Measurements from ENCODE around the gene SFXN1.

SFXN1 gene

DNA sequence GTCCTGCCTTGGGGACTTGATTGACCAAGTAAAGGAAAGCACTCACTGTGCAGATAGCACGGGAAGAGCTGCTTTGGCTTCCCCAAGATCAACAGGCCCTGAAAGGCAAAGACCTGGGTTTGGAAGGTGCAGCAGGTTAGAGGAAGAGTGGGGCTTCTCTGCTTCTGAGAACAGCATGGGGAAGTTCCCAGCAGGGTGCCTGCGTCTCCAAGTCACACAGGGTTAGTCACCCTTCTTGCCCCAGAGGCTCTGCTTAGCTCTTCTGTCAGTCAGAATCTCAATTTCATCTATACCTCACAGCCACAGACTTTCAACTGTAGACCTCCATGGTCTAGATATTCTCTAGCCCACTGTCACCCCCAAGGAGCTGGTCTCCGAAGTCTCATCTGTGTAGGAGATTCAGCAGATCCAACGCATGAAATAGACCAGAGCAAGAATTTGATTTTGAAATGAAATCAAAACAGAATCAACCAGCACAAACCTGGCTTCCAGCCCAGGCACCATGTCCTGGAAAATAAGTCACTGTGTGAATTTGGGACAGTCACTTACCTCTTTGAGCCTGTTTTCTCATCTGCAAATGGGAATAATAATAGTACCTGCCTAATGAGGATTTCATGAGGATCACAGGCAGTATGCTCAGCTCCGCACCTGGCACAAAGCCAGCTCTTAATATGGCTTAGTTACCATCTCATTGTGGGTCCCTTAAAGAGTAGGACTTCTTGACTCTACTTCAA, 64.0 kb downstream of the SFXN1 start:
- no peak for DNase-seq

DNA sequence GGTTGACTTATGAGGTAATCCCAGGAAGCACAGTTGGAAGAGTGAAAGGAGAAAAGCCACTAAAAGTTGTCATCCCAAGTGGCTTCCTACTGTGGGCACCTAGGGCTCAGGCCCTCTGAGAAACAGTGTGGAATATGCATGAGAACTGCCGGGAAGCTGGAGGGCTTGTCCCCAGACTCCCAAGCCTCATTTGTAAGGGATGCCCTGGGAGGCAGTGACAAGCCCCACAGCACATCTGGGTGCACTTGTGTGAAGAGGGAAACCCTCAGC, 64.5 kb downstream of the SFXN1 start:
- DNase-seq, result no peak

DNA sequence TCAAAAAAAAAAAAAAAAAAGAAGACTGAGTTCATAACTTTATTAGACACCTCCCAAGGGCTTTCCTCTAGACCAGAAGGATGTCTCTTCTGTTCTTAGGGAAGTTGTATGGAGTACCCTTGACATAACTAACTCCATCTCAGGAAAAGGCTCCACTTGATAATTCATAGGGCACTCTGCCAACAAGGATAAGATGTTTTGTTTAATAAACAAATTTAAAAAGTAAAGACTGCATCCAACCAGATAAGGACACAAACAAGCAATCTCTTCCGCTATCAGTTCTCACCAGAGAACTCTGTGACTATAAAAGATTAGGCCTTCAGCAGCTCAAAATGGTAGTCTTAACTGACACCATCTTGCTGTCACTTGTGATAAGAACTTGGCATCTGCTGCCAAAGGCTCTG, 65.8 kb downstream of the SFXN1 start:
- DNase-seq, result no peak

DNA sequence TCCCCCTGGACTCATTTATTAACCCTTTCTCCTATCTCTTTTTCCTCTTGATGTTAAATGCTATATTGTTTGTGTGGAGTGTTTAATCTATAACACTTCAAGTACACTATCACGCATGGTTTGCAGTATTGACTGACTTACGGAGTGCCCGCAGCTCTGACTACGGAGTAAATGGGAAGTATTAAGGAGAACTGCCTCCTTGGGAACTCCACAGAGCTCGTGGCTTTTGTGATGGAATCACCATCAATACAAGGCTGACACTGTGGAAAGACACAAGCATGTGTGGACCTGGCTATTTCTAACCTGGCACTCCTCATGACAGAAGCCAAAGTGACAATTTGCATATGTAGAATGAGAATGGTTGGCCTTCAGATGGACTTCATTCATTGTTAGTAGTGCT, 66.2 kb downstream of the SFXN1 start:
- DNase-seq, result no peak

DNA sequence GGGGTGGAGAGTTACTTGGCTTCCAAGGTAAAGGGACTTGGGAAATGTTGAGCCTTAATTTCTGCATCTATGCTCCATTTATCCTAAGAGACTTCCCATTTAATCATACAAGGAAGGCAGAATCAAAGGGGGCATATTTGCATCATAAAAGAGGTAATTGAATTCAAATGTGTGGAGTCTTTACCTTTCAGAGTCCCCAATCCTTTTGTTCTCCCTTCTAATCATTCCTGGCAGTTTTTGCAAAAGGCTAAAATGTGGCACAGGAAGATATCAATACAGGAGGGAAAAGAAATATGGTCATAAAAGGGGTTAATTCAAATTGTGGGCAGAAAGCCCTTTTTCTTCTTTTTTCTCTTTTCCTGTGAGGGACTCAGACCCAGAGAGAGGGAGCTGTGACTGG, 69.5 kb downstream of the SFXN1 start:
- DNase-seq, result no peak

DNA sequence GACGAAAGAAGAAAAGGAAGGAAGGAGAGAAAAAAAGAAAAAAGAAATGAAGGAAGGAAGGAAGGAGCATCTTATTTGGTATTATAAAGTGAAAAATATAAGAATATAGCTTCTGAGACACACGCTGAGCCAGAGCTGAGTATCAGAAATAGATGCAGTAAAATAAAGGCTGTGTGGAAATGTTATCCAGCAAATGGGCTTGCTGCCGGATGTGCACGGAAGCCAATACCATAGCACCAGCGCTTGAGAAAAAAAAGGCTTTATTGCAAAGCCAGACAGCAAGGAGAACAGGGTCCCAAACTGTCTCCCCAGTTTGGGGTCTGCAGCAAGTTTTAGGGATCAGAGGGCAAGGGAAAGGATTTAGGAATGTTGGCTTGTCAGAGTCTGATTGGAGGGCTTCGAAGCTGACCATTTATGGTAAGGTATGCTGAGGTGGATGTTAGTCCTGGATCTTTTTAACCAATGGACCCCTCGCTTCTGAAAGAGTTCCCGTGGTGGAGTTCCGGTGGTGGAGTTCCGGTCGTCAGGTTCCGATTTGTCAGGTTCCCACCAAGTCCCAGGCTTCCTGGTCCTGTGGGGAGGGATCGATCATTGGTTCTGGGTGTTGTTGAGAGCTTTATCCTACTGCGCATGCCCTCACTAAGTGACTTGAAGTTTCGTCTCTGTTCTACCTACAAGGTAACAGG, 70.4 kb downstream of the SFXN1 start:
- no peak for DNase-seq

DNA sequence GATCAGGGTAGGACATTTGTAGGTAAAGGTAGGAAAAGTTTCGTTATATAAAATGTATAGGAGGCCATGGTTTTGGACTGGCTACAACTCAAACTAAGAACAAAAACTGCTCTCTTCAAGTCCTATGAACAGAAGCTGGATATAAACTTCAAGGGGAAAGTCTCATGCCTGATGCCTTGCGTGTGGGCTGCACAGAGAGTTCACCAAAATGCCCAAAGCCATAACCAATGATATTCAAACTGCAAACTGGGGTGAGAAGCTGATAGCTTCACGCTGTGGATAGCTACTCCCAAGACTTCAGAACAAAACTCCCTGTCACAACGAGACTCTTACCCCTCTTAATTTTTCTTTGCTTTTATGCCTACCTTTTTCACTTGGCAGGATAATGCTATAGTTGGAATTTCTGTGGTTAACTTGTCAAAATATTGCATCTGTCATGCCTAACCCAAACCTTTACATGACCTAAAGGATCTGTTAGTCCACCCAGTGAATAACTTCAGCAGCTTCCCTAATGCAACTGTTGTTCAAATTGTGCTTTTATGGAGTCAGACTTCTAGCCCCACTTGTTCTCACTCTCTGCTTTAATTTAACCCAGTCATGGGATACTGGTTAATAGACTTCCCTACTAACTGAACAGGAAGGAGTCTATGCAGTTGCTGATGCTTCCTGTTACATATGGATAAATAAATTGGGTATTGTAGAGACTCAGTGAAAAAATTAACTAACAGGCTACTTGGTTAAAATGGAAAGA, 71.9 kb downstream of the SFXN1 start:
- DNase-seq, result no peak

DNA sequence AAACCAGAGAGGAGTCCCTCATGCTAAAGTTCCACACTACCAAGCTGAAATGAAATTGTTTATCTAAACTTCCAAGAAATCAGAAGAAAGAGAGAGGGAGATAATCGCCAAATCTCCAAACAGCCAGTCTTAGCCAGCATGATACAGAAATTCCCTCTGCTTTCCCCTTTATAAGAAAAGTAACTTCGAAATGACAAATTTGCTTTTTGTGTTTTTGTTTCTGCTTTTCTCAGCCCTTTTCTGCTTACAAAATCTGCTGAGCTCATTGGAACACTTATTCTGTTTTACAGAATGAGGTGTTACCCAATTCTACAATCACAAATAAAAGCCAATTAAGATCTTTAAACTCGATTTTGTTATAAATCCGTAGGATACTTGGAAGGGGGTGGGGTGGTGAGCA, 72.9 kb downstream of the SFXN1 start:
- no peak for DNase-seq

DNA sequence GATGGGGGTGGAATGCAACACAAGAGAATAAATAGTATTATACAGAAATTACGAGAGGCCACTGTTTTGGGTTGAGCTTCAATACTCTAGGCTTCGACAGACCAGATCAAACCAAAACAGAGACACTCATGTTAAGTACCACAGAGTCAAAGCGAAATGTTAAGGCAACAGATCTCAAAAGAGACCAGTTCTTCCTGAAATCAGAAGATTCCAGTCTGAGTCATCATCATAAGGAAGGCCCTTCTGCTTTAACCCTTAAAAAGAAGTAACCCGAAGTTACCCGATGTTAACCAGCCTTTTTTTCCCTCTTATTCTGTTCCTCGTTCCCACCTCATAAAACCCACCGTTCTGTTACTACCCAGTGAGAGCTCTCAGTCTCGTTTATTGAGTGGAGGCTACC, 75.9 kb downstream of the SFXN1 start:
- DNase-seq, result no peak

DNA sequence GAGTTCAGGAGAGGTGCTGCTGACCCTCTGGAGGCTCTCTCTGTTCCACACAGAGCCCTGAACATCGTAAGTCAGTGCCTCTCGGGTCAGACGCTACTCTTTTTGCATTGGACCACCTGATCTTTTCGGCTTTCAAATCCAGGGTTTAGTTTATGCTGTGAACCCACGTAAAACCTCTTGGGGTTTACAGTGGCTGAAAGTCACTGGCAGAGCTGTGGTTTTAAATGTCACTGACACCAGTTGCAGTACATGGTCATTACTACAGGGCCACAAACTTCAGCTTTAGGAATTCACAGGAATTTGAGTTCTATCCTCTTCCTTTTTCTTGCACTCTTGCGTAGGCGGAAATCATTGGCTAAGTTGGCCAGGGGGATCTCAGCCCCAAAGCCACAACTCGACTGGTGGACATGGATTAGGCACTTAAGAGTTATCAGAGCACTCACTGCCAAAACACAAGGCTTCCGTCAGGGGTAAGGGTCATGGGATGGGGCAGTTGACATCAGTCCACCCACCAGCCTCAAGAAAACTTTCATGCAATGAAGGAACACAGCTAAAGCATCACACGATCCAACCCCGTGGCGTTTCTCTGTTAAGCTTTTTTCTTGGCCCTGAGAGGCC, 76.9 kb downstream of the SFXN1 start:
- no peak for DNase-seq

DNA sequence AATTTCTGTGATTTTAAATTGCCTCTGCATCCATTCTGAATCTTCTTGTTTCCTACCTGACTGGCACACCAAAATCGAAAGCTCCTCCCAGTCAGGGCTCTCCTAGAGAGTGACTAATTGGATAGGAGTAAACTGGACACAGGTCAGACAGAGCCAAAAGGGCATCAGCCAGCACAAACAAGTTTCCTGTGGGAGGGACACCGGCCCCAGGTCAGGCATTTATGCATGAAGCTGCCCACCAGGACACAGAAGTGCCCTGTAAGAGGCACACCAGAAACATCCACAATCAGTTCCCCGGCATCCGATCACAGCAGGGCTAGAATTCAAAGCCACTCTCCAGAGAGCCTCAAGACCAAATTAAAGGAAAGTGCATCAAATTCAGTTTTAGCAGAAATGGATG, 78.4 kb downstream of the SFXN1 start:
- DNase-seq, result no peak

DNA sequence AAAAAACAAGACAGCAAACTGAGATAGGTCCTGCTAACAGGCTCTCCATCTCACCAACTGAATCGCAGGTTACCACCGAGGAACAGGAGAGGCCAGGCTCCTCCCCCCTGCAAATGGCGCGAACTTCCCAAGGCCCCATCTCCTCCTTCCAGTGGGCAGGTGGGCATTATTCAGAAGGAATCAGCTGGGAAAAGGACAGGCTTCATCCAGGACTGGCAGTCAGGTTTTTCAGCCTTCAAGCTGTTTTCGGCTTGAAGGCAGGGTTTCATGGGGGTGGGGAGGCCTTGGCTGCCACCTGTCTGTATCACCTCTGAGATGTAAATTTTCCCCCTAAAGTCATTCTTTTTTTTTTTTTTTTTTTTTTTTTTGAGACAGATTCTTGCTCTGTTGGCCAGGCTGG, 79.4 kb downstream of the SFXN1 start:
- DNase-seq, result no peak

DNA sequence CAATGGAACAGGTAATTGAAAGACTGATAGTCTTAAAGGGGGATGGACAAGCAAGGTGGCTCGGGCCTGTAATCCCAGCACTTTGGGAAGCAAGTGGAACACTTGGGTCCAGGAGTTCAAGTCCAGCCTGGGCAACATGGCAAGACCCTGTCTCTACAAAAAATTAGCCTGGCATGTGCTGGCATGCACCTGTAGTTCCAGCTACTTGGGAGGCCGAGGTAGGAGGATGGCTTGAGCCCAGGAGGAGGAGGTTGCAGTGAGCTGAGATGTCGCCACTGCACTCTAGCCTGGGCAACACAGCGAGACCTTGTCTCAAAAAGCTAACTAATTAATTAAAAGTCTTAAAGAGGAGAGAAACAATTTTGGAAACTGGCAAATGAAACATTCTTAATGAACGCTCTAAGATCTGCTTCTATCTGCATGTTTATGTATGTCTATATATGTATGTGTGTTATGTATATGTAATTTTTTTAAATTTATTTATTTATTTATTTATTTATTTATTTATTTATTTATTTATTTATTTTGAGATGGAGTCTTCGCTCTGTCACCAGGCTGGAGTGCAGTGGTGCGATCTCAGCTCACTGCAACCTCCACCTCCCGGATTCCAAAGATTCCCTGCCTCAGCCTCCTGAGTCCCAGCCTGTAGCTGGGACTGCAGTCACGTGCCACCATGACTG, 80.6 kb downstream of the SFXN1 start:
- DNase-seq, result no peak

DNA sequence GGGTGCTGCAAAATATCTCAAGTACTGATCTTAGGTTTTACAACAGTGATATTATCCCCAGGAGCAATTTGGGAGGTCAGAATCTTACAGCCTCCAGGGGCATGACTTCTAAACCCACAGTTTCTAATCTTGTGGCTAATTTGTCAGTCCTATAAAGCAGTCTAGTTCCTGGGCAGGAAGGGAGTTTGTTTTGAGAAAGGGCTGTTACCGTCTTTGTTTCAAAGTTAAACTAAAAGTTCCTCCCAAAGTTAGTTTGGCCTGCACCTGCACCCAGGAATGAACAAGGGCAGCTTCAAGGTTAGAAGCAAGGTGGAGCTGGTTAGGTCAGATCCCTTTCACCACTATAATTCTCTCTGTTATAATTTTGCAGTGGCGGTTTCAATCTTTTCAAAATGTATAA, 81.7 kb downstream of the SFXN1 start:
- no peak for DNase-seq

DNA sequence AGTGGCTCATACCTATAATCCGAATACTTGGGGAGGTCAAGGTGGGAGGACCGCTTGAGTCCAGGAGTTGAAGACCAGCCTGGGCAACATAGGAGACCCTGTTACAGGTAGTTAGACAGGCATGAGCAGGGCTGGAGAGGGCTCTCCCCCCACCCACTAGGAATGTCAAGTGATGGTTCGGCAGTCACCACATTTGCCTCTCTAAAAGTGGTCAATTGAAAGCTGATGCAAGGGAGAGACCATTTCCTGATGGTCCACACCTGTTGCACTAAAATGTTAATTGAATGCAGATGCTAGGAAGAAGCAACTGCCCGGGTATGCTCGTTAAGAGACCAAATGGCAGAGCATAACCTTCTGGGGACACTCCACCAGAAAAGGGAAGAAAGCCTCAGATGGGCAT, 82.7 kb downstream of the SFXN1 start:
- no peak for DNase-seq

DNA sequence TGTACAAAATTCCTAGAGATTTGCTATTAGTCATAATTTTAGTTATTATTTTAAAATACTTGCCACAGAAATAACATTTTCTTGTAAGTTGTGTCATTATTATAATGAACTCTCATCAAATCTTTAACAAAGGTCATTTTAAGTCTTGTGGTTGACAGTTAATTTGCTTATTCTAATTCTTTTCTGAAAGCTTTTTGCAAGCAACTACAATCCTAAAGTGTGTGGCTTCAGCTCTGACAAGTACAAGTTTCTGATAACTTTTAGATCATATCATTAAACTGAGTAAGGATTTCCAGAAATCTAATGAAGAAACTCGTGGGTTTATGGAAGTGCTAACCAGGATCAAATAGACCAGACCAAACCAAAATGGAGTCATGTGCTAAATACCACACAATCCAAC, 86.4 kb downstream of the SFXN1 start:
- DNase-seq, result no peak

DNA sequence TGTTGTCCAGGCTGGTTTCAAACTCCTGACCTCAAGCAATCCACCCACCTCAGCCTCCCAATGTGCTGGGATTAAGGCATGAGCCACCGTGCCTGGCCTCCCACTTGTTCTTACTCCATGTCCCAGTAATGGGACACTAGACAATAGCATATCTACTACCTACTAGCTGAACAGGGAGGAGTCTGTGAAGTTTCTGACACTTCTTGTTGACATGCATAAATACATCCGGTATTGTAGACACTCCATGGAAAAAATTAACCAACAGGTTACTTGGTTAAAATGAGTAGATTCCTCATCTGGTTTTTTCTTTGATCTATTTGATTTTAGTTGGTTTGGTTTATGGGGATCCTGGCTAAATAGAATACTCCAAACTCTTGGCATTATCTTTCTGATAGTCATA, 88.3 kb downstream of the SFXN1 start:
- DNase-seq, result no peak

DNA sequence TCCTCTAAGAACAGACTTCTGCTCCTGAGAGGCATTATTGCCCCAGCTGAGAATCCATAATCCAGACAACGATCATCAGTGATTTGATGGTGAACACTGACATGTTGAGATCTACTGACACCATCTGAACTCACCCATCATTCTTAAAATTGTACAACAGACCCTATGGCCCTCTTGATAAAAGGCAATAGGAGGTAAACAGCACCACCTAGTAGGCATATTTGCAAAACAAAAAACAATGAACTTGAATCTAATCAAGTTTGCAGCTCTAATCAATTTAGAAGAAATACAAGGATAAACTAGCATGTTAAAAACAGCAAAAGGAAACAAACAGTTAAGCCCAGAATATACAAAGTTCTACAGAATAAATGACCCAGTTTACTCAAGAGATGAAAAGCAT, 89.6 kb downstream of the SFXN1 start:
- peak; percentile 4 for DNase-seq

DNA sequence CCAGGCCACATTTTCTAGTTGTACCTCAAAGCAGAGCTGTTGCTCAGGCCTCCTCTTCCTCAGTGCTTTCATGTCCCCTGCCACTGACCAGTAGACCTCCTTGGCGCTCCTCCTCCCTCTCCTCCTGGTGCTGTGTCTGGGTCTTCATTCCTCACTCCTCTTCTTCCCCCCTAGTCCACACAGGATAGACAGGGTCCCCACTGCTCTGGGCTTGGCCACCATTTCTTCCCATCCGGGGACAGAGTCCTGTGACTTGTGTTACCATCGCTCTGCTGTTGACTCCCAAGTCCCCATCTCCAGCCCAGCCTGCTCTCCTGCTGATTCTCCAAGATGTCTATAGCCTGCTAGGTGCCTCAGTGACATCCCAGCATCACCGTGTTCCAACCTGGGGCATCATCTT, 91.3 kb downstream of the SFXN1 start:
- no peak for DNase-seq

DNA sequence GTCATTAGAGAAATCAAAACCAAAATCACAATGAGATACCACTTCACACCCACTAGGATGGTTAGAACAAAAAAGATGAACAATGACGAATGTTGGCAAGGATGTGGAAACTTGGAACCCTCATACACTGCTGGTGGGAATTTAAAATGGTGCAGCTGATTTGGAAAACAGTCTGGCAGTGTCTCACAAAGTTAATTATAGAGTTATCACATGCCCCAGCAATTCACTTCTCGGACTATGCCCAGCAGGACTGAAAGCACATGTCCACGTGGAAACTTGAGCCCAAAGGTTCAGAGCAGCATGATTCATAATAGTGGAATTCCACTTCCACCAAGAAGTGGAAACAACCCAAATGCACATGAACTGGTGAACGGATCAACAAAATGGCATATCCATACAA, 94.5 kb downstream of the SFXN1 start:
- DNase-seq, result no peak

DNA sequence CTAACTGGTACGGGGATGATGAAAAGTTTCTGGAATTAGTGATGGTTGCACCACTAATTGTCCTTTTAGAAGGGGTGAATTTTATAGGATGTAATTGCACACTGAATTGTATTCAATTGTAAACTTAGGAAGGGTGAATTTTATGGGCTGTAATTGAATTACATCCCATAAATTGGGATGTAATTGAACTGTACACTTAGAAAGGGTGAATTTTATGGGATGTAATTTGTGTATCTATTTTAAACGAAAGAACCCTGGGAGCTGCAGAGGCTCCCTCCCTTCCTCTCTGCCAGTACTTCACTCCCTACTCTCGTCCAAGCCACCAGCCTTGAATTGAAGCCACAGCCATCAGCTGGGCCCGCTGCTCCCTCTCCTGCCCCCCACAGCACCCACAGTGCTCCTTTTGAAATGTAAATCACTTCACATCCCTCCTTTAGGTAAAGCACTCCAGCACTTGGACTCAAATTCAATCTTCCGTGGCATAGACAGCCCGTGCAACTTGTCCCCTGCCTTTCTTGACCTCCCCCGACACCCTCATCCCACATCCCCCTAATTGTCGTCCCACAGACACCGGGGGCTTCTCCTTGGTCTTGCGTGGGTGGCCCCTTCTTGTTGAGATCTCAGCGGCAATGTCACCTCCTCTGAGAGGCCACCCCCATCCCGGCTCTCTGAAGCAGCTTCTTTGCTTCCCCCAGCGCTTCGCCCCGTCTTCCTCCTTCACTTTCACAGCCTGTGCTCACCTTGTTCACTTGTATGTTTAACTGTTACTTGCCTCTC, 95.3 kb downstream of the SFXN1 start:
- no peak for DNase-seq

DNA sequence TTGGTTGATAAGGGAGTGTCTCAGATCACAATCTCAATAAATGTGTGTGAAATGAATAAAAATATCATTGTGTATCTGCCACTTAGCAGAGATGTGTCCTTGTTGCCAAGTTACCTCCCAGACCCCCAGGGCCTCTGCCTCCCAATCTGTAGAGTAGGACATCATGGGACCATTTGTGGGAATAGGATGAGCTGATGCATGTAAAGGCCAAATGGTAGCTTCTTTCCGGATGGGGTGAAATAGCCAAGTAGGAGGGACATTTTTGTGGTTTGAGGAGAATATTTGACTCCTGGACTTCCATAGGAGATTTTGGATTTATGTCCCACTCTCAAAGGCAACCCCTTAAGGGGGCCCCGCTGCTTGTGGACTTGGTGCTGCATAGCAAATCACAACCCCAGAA, 96.9 kb downstream of the SFXN1 start:
- DNase-seq, result no peak

DNA sequence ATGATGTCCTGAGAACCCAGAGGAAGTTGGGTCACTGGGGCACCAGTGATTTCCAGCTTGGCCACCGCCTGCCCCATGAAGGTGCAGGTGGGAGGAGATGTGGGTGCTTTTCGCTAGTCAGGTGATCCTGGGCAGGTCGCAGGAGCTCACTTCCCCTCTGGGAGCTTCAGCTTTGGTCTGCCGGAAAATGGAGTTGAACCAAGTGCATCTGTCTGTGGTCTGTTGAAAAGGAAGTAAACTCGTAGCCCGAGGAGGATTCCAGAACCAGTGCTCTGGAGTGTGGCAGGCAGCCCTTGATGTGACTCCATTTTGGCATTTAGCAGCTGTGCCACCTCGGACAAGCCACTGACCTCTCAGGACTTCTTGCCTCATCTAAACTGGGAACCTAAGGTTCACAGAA, 97.7 kb downstream of the SFXN1 start:
- no peak for DNase-seq
